ENCODE measurements around the gene USB1.
"Not testable (repeated sequence)": the region's sequence is repeated elsewhere in the genome, so short reads cannot be mapped to it uniquely, and the experiment has no call there.

Gene USB1

DNA sequence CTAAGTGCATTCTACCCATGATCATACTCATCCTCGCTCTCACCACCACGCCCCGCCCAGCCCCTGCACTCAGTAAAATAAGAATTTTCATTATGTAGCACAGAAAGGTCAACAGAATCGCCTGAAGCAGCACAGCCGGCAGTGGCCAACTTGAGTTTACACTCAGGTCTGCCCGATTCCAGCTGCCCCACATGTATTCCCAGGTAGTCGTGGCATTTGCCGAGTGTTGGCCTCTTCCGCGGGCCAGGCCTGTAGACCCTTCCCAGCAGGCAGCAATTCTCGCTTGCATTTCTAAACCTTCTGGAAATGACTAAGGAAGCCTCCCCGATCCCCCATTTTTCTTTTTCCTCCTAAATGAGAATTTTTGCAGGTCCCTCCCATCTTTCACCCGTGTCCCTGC lies 30.9 kb upstream of the USB1 start:
- no peak for DNase-seq

DNA sequence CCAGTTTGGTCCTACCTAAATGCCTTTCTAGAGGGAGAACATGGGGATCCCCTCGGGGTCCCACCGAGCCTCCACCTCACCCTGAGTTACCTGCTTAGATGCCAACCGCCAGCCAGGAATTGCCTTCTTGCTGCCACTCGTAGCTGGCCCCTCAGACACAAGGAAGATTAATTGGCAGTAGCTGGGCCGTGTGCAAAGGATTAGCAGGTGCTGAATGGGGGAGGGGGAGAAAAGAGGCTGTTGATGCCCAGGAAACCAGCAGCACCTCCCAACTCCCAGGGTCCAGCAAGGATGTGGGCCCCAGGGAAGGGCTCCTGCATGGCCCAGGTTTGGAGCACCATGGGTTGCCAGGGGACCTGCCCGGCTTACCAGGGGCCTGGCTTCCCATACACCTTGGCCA lies 30.2 kb upstream of the USB1 start, which contains the start of gene CNGB1:
TSS of gene CNGB1 (minus strand) at position 159 of the 400 bp plus-strand sequence. CDS start 3,842 bp downstream, outside the sequence.
- no peak for DNase-seq

DNA sequence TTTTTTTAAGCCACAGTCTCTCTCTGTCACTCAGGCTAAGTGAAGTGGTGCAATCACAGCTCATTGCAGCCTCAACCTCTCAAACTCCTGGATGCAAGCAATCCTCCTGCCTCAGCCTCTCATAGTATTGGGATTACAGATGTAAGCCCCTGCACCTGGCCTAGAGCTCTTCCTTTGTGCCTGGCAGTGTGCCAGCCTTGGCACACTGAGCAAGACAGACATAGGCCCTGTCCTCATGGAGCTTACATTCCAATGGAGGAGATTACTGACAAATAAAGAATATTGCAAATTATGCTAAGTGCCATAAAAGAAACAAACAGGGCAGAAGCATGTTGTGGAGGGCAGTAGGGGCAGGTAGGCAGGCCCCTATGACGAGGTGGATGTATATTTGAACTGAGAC lies 29.4 kb upstream of the USB1 start:
- no peak for DNase-seq

DNA sequence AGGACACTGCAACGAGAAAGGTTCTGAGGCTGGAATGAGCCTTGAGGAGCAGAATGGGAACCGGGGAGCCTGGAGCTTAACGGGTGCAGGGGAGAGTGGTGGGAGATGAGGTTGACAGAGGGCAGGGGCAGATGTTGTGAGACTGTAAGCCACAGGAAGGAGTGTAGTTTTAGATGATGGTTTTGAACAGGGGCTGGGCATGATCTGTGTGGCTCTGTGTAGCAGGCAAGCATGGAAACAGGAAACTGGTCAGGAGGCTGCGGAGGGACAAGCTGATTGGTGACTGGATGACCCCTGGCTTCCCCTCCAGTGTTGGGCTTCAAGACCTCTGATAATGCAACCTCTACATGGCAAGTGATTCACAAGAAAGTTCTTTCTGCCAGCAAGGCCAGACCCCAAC lies 28.9 kb upstream of the USB1 start:
- DNase-seq, result no peak

DNA sequence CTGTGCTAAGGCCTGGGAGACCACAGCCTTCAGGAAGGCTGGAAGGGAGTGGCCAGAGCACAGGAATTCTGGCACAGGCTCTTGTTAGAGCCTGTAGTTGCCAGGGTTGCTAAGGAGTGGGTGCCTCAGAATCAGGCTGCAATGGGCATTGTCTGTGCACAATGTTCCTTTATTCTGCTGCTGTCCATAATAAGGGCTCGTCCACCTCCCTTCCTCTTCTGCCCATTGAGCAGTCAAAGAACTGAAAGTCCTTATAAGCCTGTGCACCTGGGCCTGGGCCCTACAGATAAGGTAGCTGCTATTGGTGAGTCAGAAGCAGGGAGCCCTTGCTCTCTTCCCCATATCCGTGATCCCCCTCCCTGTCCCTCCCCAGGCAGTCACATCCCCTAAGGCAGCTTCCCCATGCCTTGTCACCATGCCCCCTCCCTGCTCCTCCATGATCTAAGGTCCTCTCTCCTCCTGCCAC lies 24.8 kb upstream of the USB1 start:
- no peak for DNase-seq

DNA sequence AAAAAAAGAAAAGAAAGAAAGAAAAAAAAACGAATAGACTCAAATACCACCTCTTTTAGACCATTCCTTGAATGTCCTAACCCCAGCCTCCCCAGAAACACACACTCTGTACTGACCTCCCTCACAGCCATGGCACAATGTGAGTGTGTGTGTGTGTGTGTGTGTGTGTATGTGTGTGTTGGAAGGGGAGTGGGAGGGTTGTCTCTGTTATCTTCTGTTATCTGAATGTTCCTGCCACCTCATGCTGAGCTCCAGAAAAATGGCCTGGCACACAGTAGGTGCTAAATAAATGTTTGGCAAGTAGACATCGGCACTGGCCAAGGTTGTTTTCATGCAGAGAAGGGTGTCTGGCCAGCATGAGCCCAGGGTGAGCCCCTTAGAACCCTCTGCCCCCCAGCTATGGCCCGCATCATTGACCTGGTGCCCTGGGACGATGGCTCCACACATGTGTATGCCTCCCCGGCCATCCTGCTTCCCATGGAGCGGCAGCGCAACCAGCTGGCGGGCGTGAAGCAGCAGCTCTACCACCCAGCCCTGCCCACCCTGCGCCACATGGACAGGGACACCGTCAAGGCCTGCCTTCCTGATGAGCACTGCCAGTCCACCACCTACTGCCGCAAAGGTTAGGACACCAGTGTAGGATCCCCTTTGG lies 23.7 kb upstream of the USB1 start:
- no peak for DNase-seq

DNA sequence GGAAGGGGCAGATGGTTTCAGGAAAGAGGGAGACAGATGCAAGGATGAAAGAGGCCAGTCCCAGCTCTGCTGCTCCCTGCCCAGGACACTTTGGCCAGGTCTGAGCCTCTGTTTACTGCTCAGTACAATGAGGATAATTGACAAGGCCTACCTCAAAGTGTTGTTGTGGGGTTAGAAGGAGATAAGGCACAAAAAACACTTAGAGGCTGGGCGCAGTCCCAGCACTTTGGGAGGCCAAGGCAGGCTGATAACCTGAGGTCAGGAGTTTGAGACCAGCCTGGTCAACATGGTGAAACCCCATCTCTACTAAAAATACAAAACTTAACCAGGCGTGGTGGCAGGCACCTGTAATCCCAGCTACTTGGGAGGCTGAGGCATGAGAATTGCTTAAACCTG lies 23.1 kb upstream of the USB1 start:
- DNase-seq, result not testable (repeated sequence)

DNA sequence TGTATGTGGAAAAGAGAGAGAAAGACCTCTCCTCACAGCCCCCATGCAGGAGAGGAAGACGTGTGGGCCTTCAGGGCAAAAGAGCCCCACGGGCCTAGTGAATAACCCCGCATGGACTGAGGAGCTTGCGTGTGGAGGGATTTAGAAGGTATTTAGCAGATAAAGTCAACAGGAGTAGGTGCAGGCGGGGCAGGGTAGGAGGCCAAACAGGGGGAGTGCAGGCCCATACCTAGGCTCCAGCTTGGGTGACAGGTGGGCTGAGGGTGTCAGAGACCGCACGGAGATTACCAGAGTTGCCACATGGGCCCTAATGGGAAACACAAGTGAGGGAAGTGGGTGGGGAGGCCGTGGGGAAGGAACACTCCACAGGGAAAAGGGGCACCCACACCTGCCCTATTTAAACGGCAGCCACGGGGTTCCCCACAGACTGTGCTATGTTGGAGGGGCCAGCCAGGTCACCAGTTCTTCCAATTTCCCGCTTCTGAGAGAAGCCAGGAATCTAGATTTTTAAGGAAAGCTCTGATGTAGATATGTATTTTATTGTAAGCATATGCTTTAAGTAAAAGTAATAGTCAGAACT lies 22.1 kb upstream of the USB1 start:
- no peak for DNase-seq

DNA sequence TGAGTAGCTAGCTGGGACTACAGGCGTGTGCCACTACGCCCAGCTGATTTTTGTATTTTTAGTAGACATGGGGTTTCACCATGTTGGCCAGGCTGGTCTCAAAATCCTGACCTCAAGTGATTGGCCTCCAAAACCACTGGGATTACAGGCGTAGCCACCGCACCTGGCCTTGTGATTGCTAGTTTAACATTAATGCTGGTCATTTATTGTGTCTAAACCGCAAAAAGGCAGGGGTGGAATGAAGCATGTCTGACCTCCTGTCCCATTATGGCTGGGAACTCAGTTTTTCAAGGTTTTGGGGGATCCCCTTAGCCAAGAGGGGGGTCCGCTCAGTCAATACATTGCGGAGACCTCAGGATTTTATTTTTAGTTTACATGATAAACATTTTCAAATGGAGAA lies 19.6 kb upstream of the USB1 start:
- DNase-seq, result no peak

DNA sequence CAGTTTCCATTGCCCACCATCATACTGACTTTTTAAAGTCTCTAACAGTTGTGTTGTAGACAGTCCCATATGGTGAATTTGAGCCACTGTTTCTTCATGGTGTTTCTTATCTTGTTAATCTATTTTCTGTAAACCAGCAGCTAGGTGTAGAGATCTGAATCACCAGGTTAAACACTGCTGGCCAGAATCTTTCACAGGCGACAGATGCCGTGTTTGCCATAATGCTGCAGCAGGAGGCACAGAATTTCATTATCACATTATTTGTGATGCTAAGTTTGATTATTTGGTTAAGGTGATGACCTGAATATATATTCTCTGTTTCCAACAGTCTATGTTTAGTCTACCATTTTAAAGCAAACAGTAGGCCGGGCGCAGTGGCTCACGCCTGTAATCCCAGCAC lies 18.8 kb upstream of the USB1 start:
- no peak for DNase-seq

DNA sequence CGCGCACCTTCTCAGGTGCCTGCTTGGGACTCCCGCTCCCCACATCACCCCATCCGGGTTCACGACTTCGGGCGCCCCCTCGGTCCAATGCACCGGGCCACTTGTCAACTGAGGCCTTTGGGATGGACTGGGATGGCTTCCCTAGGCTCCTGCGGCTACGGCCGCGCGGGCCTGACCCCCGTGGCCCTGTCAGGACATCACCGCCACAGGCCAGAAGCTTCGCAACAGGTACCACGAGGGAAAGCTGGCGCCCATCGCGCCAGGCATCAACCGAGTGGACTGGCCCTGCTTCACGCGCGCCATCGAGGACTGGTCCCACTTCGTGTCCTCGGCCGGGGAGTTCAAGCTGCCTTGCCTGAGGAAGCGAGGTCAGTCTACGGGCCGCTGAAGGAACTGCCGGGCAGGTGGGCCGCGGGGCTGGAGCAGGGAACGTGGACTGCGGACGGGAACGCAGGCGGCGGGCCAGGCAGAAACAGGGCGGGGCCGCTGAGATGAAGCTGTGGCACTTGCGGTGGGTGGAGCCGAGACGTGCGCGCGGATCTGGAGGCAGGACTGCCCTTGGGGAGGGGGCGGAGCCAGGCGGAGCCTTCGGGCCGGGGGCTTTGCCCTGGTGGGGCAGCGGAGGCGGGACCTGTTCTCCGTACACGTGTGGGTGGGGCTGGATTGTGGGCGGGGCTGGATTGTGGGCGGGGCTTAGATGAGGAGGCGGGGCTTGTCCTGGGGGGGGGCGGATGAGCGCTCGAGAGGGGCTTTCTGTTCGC lies 16.6 kb upstream of the USB1 start:
- no peak for DNase-seq

DNA sequence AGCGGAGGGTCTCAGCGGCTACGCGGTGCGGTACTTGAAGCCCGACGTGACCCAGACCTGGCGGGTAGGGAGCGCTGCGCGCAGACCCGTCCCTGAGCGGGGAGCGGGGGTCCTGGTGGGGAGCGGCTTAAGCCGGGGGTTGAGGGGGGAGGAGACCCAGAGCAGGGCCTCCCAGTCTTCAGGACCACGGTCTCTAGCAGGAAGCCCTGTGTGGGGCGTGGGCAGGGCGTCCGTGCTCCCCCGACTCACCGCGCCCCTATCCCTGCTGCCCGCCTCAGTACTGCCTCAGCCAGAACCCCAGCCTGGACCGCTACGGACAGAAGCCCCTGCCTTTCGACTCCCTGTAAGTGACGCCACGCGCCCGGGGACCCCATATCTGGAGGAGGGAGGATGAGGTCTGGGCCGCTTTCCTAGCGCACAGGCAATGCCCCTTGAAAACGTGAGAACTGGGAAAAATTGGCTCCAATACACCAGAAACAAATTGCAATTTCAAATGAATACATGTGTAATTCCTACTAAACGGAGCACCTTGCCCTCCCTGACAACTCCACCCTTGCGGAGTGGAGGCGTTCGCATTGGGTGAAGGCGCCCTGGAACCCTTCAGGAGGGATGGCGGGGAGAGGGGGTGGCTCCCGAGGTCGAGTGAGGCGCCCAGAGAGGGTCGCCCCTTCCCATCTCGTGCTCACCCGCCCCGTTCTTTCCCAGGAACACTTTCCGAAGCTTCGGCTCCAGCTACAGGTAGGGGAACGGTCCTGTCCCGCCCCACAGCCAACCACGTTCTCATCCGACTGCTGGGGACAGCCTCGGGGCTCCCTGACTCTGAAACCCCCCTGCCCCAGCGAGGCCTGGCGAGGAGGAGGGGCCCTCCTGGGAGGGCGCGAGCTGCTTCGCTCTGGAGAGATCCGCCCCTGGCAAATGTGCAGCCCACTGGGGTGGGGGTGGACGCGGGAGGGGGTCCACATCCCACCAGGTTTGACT lies 15.7 kb upstream of the USB1 start:
- no peak for DNase-seq

DNA sequence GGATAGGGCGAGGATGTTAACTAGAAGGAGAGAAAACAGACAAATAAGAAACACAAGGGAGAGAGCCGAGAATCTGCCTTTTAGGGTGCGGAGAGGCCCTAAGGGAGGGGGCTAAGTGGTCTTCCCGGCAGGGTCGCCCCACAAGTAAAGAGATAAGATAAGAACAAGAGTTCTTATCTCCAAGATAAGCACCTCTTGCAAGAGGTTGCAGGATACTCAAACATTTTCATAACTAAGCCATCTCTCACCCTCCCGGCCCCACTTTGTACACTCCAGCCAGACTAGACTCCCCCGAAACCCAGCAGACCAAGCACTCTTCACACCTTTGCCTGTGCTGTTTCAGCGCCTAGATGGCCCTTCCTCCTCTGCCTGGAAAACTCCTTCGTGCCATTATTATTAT lies 15.0 kb upstream of the USB1 start:
- DNase-seq, result no peak

DNA sequence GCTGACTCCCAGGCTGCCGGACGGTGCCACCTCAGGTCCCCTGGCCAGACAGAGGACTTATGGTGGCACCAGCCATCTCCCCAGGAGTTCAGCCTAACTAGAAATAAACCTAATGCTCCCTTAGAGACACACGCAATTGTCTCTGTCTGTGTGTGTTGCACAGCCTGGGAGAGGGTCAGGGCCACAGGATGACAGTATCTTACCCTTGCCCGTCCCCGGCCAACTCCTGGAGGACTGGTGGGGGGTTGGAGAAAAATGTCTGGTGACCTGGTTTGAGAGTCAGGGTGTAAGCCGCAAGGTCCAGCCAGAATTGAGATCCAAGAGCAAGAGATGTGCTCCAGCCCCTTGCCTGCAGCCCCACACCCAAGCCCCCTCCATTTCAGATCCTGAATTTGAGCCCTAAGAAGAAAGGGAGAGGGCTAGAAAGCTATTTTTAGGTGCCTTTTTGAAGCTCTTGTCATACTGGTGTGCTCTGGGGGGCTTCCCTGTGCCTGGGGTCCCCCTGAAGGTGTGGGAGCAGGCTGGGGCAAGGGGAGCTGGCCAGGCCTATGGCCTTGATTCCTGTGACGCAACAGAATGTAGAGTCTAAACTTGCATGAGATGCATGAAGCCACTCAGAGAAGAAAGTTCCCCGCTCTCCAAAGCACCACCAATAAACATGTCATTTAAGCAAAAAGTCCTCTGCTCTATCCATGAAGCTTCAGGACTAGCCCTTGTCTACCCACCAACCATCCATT lies 13.6 kb upstream of the USB1 start:
- DNase-seq, result no peak

DNA sequence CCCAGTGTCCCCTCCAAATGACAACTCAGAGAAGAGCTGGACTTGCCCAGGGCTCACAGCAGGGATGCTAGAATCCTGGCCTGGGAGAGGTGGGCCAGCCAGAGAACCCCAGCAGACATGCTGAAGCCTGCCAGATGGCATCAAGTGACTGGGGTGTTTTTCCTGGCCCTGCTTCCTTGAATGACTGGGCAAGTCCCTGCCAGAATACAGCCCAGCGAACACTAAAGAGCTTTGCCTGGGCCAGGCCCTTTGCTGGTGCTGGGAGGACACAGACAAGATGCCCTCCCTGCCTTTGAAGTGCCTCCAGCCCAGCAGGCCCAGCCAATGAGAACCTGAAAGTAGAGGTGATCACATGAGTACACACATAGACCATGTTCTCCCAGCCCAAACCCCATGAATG lies 12.3 kb upstream of the USB1 start:
- peak in 1 of 2 experiments; percentile 2 for DNase-seq

DNA sequence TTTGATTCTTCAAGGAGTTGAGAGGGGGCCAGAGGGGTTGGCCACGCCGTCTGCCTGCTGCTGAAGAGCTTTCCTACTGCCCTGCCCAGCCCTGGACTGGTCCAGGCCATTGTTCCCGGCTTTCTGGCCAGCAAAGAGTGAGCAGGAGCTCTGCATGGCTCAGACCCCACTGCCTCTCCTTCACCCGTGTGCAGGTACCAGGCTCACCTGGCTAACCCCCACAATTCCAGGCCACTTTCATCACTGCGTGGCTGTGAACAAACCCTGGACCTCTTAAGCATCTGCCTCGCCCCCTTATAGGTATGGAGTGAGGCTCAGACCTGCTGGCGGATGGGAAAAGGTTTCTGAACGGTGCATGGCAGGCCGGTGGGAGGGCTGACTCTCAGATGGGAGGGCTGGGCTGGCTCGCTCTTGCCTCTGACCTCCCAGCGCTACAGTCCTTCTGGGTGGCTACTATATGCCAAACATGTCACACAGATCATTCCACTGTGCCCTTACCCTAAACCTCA lies 9.6 kb upstream of the USB1 start:
- no peak for DNase-seq

DNA sequence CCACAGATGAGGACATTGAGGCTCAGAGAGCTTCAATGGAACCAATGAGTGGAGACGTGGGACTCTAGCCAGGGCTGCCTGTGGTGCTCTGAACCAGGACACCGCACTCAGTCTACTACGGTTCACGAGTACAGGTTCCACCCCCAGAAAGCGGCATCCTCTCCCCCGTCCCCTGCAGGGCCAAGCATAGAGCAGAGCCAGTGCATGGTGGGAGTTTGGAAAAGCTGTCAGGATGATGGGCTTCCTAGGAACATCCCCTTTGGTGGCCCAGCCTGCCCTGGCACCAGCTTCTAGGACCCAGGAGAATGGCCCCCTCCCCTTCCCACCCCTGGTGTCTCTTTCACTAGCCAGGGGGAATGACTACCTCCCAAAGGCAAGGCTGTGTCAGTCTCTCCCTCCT lies 9.1 kb upstream of the USB1 start:
- DNase-seq, result no peak

DNA sequence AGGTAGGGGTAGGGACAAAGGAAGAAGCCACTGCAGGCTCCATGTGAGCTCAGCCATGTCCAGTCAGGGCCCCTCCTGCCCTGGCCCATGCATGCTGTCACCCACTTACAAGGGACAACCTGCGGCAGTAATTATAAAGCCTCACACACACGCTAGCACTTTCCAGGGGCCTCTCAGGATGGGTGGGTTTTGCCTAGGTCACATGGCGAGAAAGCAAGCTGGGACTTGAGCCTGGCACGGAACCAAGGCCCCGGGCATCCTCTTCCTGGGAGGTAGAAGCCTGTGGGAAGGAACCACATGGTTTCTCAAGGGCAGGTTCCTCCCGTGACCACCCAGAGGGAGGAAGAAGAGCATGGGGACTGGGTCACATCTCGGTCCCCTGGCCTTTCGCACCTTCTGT lies 7.8 kb upstream of the USB1 start:
- DNase-seq, result no peak

DNA sequence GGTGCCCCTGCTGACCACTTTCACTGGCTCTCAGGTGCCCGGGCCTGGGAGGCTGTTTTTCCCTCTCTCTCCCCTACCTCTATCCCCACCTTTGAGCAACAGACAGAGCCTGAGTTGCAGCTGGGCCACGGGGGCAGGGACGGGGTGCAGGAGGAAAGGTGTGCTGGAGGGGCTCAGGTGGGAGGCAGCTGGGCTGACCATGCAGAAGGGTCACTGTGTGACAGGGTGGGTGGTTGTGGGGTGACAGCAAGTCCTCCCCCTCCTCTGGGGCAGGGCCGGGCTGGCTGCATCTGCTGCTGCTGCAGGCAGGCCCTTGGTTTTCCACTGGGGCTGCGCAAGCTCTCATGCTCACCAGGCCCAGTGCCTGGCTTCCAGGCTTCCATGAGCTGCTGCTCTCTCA lies 7.3 kb upstream of the USB1 start:
- DNase-seq, result no peak

DNA sequence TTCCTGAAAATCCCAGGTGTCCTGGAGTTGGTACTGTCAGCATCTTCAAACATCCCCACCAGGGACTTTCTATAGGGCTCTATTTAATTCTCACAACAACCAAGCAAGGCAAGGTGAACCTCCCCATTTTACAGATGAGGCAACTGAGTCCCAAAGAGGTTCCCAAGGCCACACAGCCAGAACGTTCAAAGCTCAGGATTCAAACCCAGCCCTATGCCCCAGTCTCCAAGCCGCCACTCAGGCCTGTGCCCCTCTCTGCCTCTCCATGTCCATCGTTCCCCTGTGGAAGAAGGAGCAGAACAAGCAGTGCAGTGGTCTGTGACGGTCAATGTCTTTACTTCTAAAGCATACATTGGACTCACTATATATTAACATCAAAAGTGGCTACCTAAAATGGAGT lies 6.8 kb upstream of the USB1 start:
- DNase-seq, result no peak

DNA sequence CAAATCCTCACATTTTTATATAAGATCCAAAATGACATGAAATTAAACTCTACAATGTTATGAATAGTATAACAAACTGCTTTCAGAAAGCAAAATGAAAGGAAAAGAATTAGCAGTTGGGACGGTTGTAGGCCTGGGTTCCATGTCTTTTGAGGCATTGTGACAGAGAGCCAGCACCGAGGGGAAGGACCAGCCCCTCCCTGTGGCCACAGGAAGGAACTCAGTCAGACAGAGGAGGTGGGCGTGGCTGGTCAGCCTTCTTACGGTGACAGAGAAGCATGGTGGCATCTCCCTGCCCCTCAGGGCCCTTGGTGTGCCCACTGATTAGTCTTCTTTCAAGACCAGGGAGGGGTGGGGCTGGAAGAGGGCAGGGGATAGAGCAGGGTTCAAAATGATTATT lies 6.4 kb upstream of the USB1 start:
- no peak for DNase-seq
